Measurements from ENCODE around the gene GPC2.

Gene GPC2

DNA sequence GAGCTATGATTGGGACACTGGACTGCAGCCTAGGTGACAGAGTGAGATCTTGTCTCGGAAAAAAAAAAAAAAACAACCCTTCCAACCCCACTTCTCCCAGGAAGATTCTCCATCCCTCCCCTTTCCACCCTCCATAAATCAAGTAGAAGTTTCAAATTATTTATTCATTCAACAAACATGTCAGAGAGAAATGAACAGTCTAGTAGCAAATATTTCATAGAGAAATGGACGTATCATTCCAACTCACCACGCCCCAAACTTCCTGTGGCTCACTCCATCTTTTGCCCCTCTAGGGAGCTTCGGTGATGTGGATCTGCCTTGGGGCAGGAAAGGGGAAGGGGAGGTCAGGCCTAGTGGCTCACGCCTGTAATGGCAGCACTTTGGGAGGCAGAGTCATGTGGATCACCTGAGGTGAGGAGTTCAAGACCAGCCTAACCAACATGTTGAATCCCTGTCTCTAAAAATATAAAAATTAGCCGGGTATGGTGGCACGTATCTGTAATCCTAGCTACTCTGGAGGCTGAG is 18.0 kb downstream of the GPC2 start:
- Histone ChIP-seq H3K9me3 (ENCODE audit: control insufficient read depth in 2 of 2, low read length in 2 of 2) (no peaks in the 10 kb centered on the region), H3K27me3 (ENCODE audit: control insufficient read depth in 2 of 2, insufficient read depth in 2 of 2, low read length in 2 of 2) (no peaks in the 10 kb centered on the region), H3K36me3 (ENCODE audit: control insufficient read depth in 2 of 2, insufficient read depth in 2 of 2, low read length in 2 of 2) (peaks cover 15 to 19% of the 10 kb centered on the region in 2 donors), H3K4me1 (ENCODE audit: control insufficient read depth in 2 of 2, insufficient read depth in 2 of 2, low read length in 2 of 2) (peaks cover 48 to 52% of the 10 kb centered on the region in 2 donors), H3K4me3 (ENCODE audit: low read length in 2 of 2) (peak overlapping the region; percentile 83 to 88), H3K27ac (ENCODE audit: low read depth in 2 of 2, low read length in 2 of 2) (peak overlapping the region in 1 of 2 donors; percentile 76), H3K9ac (ENCODE audit: low read depth in 1 of 2, low read length in 2 of 2) (peak overlapping the region; percentile 63 to 86)

DNA sequence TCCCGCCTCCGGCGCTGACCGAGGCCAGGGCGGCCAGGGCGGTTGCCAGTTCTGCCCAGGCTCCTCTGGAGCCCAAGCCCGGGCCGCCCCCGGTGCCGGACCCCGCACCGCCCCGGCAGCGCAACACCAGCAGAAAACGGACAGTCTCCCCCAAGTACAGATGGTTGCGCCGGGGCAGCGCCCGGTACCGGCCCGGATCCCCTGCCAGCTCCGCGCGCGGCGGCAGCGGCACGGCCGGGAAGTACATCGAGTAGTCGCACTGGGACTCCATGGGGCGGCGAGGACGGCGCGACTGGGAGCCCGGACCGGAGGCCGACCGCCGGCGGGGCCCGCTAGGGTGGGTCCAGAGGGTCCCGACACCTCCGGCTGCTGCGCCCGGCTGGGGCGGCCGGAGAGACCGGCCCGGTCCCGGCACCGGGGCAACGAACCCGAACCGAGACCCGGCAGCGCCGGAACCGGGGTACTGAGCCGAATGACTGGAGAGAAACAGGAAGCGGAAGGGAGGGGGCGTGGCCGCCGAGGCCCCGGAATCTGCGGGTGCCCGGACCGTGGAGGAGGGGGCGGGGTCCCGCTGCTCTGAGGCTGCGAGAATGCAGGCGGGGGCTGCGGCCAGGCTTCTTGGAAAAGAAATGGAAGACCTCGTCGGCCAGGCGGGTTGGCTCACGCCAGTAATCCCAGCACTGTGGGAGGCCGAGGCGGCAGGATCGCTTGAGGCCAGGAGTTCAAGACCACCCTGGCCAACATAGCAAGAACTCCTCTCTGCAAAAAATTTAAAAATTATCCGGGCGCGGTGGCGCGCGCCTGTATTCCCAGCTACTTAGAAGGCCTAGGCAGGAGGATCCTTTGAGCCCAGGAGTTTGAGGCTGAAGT is 18.7 kb downstream of the GPC2 start, which contains the start of gene TRAPPC14:
TRAPPC14 (minus strand) TSS at position 495 of the 870 bp plus-strand sequence; CDS start at position 271, 224 bp downstream.
- Histone ChIP-seq H3K4me1 (ENCODE audit: control insufficient read depth in 2 of 2, insufficient read depth in 2 of 2, low read length in 2 of 2) (peaks cover 55 to 56% of the 10 kb centered on the region in 2 donors), H3K4me3 (ENCODE audit: low read length in 2 of 2) (peak within 1 kb of the TSS; percentile 83 to 88), H3K36me3 (ENCODE audit: control insufficient read depth in 2 of 2, insufficient read depth in 2 of 2, low read length in 2 of 2) (peaks cover 15 to 19% of the 10 kb centered on the region in 2 donors), H3K9ac (ENCODE audit: low read depth in 1 of 2, low read length in 2 of 2) (peak within 1 kb of the TSS; percentile 77 to 86), H3K27me3 (ENCODE audit: control insufficient read depth in 2 of 2, insufficient read depth in 2 of 2, low read length in 2 of 2) (no peaks in the 10 kb centered on the region), H3K27ac (ENCODE audit: low read depth in 2 of 2, low read length in 2 of 2) (peak within 1 kb of the TSS; percentile 76 to 84), H3K9me3 (ENCODE audit: control insufficient read depth in 2 of 2, low read length in 2 of 2) (no peaks in the 10 kb centered on the region)

DNA sequence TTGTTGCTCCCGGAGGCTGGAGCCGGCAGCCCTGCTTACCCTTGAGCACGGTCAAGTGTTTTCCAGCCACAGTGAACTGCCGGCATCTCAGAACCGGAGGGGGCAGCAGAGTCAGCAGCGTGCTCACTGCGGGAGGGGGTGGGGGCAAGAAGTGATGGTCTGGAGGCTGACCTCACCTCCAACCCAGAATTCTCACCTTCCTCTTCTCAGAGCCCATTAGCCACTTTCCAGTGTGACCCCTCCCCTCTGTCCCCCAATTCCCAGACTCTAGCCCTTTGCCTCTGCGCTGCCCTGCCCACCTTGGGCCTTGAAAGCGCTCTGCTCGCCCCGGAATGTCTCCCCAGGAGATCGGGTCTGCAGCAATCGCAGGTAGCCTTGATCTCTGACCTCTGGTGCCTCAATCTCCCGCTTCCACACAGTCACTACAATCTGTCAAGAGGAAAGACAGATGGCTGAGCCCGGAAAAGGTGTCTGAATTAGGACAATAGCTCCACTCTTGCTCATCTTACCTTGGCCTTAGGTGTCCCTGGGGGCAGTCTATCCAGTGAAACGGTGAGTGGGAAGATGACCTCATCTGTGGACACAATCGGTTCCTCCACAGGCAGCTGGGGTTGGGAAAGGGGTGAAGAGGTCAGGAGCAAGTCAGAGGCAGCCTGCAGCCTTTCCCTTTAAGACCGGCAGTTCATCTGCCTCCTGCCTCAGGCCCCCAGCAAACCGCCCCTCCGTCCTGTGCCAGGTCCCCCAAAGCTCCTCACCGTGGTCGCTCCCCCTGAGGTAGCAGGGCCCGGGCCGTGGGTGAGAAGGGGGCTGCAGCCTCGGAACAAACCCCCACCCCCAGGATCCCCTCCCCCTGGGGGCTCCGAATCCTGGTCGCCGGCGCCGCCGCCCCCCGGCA is 19.6 kb downstream of the GPC2 start:
- H3K27me3 ChIP-seq (ENCODE audit: control insufficient read depth in 2 of 2, insufficient read depth in 2 of 2, low read length in 2 of 2): no peaks in the 10 kb centered on the region

DNA sequence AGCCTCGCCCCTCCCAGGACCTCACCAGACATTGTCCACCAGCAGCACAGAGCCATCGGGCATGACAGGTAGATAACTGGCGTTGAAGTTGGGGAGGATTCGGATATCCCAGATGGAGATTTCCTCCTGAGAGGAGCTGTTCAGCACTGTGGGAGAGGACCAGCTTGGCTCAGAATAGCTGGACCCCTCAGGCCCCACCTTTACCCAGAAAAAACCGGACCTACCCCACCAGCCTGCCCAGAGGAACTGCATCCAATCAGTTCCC is 20.2 kb downstream of the GPC2 start:
- Histone ChIP-seq H3K4me3 (ENCODE audit: low read length in 2 of 2) (peak overlapping the region; percentile 83 to 88), H3K27me3 (ENCODE audit: control insufficient read depth in 2 of 2, insufficient read depth in 2 of 2, low read length in 2 of 2) (no peaks in the 10 kb centered on the region), H3K4me1 (ENCODE audit: control insufficient read depth in 2 of 2, insufficient read depth in 2 of 2, low read length in 2 of 2) (peaks cover 58 to 62% of the 10 kb centered on the region in 2 donors), H3K27ac (ENCODE audit: low read depth in 2 of 2, low read length in 2 of 2) (peak overlapping the region; percentile 76 to 84), H3K9me3 (ENCODE audit: control insufficient read depth in 2 of 2, low read length in 2 of 2) (no peaks in the 10 kb centered on the region), H3K9ac (ENCODE audit: low read depth in 1 of 2, low read length in 2 of 2) (peak overlapping the region in 1 of 2 donors; percentile 86), H3K36me3 (ENCODE audit: control insufficient read depth in 2 of 2, insufficient read depth in 2 of 2, low read length in 2 of 2) (peaks cover 20% of the 10 kb centered on the region in 2 donors)

More for the DNA sequence above, 19.6 kb downstream of the GPC2 start:
- H3K9ac ChIP-seq (ENCODE audit: low read depth in 1 of 2, low read length in 2 of 2): peak overlapping the region; percentile 77 to 86
- peak overlapping the region; percentile 76 to 84 for H3K27ac ChIP-seq (ENCODE audit: low read depth in 2 of 2, low read length in 2 of 2)
- H3K4me1 ChIP-seq (ENCODE audit: control insufficient read depth in 2 of 2, insufficient read depth in 2 of 2, low read length in 2 of 2): peaks cover 54 to 58% of the 10 kb centered on the region in 2 donors
- peak overlapping the region; percentile 83 to 88 for H3K4me3 ChIP-seq (ENCODE audit: low read length in 2 of 2)
- H3K9me3 ChIP-seq (ENCODE audit: control insufficient read depth in 2 of 2, low read length in 2 of 2): no peaks in the 10 kb centered on the region
- peaks cover 17 to 20% of the 10 kb centered on the region in 2 donors for H3K36me3 ChIP-seq (ENCODE audit: control insufficient read depth in 2 of 2, insufficient read depth in 2 of 2, low read length in 2 of 2)

DNA sequence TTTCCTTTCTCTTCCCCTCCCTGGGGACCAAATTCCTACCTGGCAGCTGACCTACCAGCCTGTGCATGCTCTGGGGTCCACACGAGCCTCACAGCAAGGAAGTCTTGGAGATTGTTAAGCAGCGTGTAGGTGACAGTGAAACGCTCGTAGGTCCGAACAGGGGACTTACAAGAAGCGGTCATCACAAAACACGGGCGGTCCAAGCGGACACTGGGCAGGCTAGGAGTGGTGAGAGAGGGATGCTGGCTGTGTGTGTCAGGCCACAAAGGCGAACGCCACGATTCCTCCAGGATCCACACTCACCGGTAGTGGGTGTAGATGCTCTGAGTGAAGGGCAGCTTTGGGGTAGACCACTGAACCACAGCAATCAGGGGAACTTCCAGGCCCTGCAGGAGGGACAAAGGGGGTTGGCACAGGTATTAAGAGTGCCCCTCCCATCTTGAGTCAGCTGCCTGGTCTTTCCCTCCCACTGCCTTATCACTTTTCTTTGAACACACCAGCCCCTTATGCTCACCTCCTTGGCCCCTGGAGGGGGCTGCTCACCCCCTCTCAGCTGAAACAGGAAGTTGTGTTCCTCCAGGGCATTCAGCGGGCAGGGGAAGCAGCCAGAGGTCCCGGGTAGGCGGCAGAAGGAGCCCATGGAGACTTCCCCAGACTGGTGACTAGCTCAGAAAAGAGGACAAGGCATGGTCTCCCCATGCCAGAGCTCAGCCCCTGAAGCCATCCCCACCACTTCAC is 20.7 kb downstream of the GPC2 start:
- Histone ChIP-seq H3K27me3 (ENCODE audit: control insufficient read depth in 2 of 2, insufficient read depth in 2 of 2, low read length in 2 of 2) (no peaks in the 10 kb centered on the region), H3K9ac (ENCODE audit: low read depth in 1 of 2, low read length in 2 of 2) (peak overlapping the region in 1 of 2 donors; percentile 86), H3K36me3 (ENCODE audit: control insufficient read depth in 2 of 2, insufficient read depth in 2 of 2, low read length in 2 of 2) (peaks cover 20% of the 10 kb centered on the region in 2 donors), H3K4me3 (ENCODE audit: low read length in 2 of 2) (peak overlapping the region; percentile 20 to 88), H3K4me1 (ENCODE audit: control insufficient read depth in 2 of 2, insufficient read depth in 2 of 2, low read length in 2 of 2) (peaks cover 61 to 67% of the 10 kb centered on the region in 2 donors), H3K9me3 (ENCODE audit: control insufficient read depth in 2 of 2, low read length in 2 of 2) (no peaks in the 10 kb centered on the region), H3K27ac (ENCODE audit: low read depth in 2 of 2, low read length in 2 of 2) (peak overlapping the region; percentile 76 to 97)

DNA sequence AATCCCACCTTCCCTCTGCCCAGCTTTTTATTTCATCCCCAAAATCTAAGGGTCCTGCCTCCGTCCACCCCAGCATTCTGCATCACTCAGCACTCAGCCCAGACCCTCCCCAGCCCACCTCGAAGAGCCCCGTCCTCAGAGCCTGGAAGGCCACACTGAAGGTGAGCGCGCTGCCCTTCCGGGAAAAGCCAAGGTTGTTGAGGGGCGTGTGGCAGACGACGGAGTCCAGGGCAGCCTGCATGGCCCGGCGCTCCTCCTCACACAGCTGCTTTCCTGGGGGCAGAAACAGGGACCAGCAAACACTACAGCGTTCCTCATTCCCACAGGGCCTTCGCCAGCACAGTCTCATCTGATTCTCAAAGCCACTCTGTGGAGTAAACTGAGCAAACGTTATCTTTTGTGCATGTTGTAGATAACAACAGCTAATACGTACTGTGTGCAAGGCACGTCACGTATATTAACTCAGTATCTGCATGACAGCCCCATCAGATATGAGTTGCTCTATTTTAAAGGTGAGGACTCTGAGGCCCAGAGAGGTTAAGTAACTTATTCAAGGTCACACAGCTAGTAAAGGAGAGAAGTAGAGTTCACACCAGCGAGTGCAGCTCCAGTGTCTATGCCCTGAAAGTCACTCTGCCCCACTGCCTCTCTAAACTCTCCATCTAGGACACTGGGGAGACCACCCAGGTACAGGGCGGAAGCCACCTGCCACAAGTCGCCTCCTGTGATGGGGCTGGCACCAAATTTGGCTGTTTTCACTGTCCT is 21.4 kb downstream of the GPC2 start:
- Histone ChIP-seq H3K36me3 (ENCODE audit: control insufficient read depth in 2 of 2, insufficient read depth in 2 of 2, low read length in 2 of 2) (peaks cover 20% of the 10 kb centered on the region in 2 donors), H3K9ac (ENCODE audit: low read depth in 1 of 2, low read length in 2 of 2) (peak overlapping the region in 1 of 2 donors; percentile 57), H3K27me3 (ENCODE audit: control insufficient read depth in 2 of 2, insufficient read depth in 2 of 2, low read length in 2 of 2) (no peaks in the 10 kb centered on the region), H3K9me3 (ENCODE audit: control insufficient read depth in 2 of 2, low read length in 2 of 2) (no peaks in the 10 kb centered on the region), H3K27ac (ENCODE audit: low read depth in 2 of 2, low read length in 2 of 2) (peak overlapping the region; percentile 96 to 97), H3K4me3 (ENCODE audit: low read length in 2 of 2) (peak overlapping the region; percentile 1 to 35), H3K4me1 (ENCODE audit: control insufficient read depth in 2 of 2, insufficient read depth in 2 of 2, low read length in 2 of 2) (peaks cover 61 to 68% of the 10 kb centered on the region in 2 donors)

DNA sequence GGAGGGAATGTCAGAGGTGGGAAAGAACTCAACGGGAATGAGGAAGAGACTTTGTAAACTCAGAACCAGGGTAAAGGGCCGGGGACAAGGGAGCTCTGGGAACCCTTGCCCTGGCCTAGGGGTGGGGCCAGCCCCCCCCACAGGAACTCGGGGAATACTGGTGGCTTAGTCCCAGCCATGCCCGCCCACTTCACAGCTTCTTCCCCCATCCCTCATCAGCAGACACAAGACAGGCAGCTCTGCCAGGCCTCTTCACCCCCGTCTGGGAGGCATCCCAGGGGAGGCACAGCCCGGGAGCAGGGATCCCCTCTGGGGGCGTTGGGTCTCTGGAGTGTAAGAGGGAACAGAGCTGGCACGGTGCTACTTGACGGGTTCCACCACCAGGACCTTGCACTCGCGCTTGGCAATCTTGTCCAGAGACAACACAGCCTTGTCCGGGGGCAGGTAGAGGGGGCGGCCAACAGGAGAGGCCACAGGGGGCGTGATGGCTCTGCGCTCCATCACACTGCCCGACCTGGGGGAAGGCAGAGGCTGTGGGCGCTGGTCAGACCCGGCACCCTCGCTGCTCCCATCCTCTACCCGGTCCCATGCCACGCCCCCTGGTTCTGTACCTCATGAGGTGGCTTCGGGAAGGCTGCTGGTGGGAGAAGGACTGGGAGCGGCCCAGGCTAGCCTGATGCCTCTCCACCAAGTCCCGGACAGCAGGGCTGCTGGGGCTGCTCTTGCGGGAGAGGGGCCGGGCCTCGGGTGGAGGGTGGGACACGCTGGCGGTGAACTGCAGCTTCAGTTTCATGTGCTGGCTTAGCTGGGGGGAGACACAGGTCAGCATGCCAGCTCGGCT is 22.3 kb downstream of the GPC2 start:
- Histone ChIP-seq H3K27ac (ENCODE audit: low read depth in 2 of 2, low read length in 2 of 2) (peak overlapping the region; percentile 96 to 97), H3K27me3 (ENCODE audit: control insufficient read depth in 2 of 2, insufficient read depth in 2 of 2, low read length in 2 of 2) (no peaks in the 10 kb centered on the region), H3K4me1 (ENCODE audit: control insufficient read depth in 2 of 2, insufficient read depth in 2 of 2, low read length in 2 of 2) (peaks cover 66 to 68% of the 10 kb centered on the region in 2 donors), H3K4me3 (ENCODE audit: low read length in 2 of 2) (peak overlapping the region in 1 of 2 donors; percentile 35), H3K9me3 (ENCODE audit: control insufficient read depth in 2 of 2, low read length in 2 of 2) (no peaks in the 10 kb centered on the region), H3K36me3 (ENCODE audit: control insufficient read depth in 2 of 2, insufficient read depth in 2 of 2, low read length in 2 of 2) (peaks cover 20% of the 10 kb centered on the region in 2 donors), H3K9ac (ENCODE audit: low read depth in 1 of 2, low read length in 2 of 2) (peak overlapping the region in 1 of 2 donors; percentile 70)

DNA sequence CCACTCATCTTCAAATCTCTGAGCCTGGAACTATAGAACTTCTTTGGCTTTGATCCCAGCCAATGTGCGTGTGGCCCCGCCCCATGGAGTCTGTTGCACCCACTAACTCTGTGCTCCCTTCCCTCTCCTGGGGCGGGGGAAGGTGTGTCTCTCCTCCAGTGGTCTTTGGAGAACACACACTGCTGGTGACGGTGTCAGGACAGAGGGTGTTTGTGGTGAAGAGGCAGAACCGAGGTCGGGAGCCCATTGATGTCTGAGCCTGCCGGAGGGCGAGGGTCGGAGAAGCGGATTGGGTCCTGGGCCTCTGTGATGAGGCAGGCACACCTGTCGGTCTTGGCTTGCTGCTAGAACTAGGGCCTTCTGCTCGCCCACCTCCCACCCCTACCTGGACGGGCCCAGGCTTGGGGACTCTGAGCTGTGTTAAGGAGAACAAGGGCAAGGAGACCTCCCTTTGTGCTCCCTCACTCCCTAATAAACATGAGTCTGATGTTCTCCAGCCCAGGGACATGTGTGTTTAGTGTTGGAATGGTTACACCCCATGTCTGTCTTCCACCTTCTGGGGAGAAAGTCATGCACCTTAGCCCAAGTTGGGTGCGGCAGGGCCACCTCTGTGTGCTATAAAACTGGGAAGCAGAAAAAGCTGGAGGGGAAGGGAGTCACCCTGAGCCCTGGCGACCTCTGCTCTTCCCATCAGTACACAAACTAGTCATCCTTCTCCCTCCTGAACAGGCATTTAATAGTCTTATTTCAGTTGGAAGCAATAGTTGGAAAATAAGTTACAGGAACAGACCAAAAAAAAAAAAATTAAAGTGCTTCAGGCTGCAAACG is 23.3 kb downstream of the GPC2 start:
- Histone ChIP-seq H3K9me3 (ENCODE audit: control insufficient read depth in 2 of 2, low read length in 2 of 2) (no peaks in the 10 kb centered on the region), H3K36me3 (ENCODE audit: control insufficient read depth in 2 of 2, insufficient read depth in 2 of 2, low read length in 2 of 2) (peaks cover 20% of the 10 kb centered on the region in 2 donors), H3K4me1 (ENCODE audit: control insufficient read depth in 2 of 2, insufficient read depth in 2 of 2, low read length in 2 of 2) (peaks cover 63 to 70% of the 10 kb centered on the region in 2 donors), H3K27ac (ENCODE audit: low read depth in 2 of 2, low read length in 2 of 2) (peak overlapping the region; percentile 96 to 97), H3K27me3 (ENCODE audit: control insufficient read depth in 2 of 2, insufficient read depth in 2 of 2, low read length in 2 of 2) (no peaks in the 10 kb centered on the region), H3K9ac (ENCODE audit: low read depth in 1 of 2, low read length in 2 of 2) (peak overlapping the region; percentile 52 to 70), H3K4me3 (ENCODE audit: low read length in 2 of 2) (peak overlapping the region; percentile 48 to 54)
